ENCODE data around the gene HYLS1. TPM values are rescaled to one million over a fixed set of nuclear protein-coding genes. Genes with fewer than 3 reads are reported as not detected.

The HYLS1 gene
- total RNA-seq, 1 experiment from 2014 or later: 8.6 TPM

- no peak overlapping the region for H3K27ac Mint-ChIP-seq
- no peaks in the 10 kb centered on the region for H3K9me3 Mint-ChIP-seq
- no peak overlapping the region for H2AK5ac ChIP-seq (ENCODE audit: insufficient read length, low read length)
- H3K9me3 ChIP-seq (ENCODE audit: control insufficient read depth, low read depth, low read length): no peaks in the 10 kb centered on the region
- no peak overlapping the region for H3K18ac ChIP-seq (ENCODE audit: insufficient read length, low read depth, low read length)
- no peak overlapping the region for H4K5ac ChIP-seq (ENCODE audit: insufficient read length, low read depth, low read length)
- no peaks in the 10 kb centered on the region for H3K79me1 ChIP-seq (ENCODE audit: insufficient read depth, low read depth, low read length, poor library complexity, severe bottlenecking)
- H4K91ac ChIP-seq (ENCODE audit: insufficient read length, low read depth, low read length): no peak overlapping the region
- H3K27me3 Mint-ChIP-seq (ENCODE audit: low read depth): no peaks in the 10 kb centered on the region
- no peak overlapping the region for H2BK5ac ChIP-seq (ENCODE audit: insufficient read length, low read length)
- H2BK20ac ChIP-seq (ENCODE audit: low read depth, low read length, poor library complexity, severe bottlenecking): no peak overlapping the region
- H3K4me1 Mint-ChIP-seq: peaks cover 14 to 21% of the 10 kb centered on the region in 2 experiments
- H3K14ac ChIP-seq (ENCODE audit: insufficient read depth, low read length): no peak overlapping the region
- H3K79me2 ChIP-seq (ENCODE audit: insufficient read depth, low read length): no peaks in the 10 kb centered on the region
- H3K4ac ChIP-seq (ENCODE audit: low read depth, low read length): no peak overlapping the region
- no peak overlapping the region for H3K23ac ChIP-seq (ENCODE audit: insufficient read length, low read depth, low read length)
- H4K20me1 ChIP-seq (ENCODE audit: control insufficient read depth, insufficient read depth, insufficient read length): no peaks in the 10 kb centered on the region
- no peaks in the 10 kb centered on the region for H3K27me3 ChIP-seq (ENCODE audit: insufficient read depth, low read length)
- no peak overlapping the region for H3K4me3 Mint-ChIP-seq
- H2AFZ ChIP-seq (ENCODE audit: low read length): no peak overlapping the region
- H3K4me2 ChIP-seq (ENCODE audit: insufficient read depth, insufficient read length, low read length): no peak overlapping the region
- no peak overlapping the region for H2BK12ac ChIP-seq (ENCODE audit: insufficient read length, low read depth, low read length)
- H3K56ac ChIP-seq (ENCODE audit: insufficient read length, low read depth, low read length): no peak overlapping the region
- H3K36me3 Mint-ChIP-seq (ENCODE audit: insufficient read depth in 1 of 3, low read depth in 3 of 3): no peaks in the 10 kb centered on the region; a peak in 1 of 7 replicates
- H2BK15ac ChIP-seq (ENCODE audit: low read depth, low read length): no peak overlapping the region
- no peaks in the 10 kb centered on the region for H3K23me2 ChIP-seq (ENCODE audit: insufficient read length, low read depth, low read length, poor library complexity, severe bottlenecking)
- no peak overlapping the region for H3T11ph ChIP-seq (ENCODE audit: low read length)
- no peak for DNase-seq
- H3K4me1 ChIP-seq (ENCODE audit: insufficient read depth, low read length): peaks cover 3% of the 10 kb centered on the region; the same call in 1 of the 2 replicates
- no peak overlapping the region for H2BK120ac ChIP-seq (ENCODE audit: low read depth, low read length, poor library complexity, severe bottlenecking)
- H4K8ac ChIP-seq (replicated peaks; ENCODE audit: insufficient read length, low read depth, low read length): no peak overlapping the region
- no peak overlapping the region for H3K9ac ChIP-seq (ENCODE audit: extremely low read depth, insufficient read length, low read length)
- TF ChIP-seq CTCF (conservative IDR thresholded peaks at IDR 0.05): no peak
- no peak overlapping the region for H3K27ac ChIP-seq (ENCODE audit: insufficient read length, low read depth, low read length)
- WGBS (ENCODE audit: extremely low coverage, insufficient read length, low lambda C conversion rate): no CpG with 5 or more reads among the region's 13 CpGs
These were observed 57.0 kb downstream of the HYLS1 start for GRCh38 chr11:125944350-125945010.

Data from H9 (cell line).